Measurements from ENCODE around the gene MNT. TPM values are rescaled to one million over a fixed set of nuclear protein-coding genes. Genes with fewer than 3 reads are reported as not detected.

MNT gene
- total RNA-seq, 1 donor from 2014 or later, result 32.7 TPM

DNA sequence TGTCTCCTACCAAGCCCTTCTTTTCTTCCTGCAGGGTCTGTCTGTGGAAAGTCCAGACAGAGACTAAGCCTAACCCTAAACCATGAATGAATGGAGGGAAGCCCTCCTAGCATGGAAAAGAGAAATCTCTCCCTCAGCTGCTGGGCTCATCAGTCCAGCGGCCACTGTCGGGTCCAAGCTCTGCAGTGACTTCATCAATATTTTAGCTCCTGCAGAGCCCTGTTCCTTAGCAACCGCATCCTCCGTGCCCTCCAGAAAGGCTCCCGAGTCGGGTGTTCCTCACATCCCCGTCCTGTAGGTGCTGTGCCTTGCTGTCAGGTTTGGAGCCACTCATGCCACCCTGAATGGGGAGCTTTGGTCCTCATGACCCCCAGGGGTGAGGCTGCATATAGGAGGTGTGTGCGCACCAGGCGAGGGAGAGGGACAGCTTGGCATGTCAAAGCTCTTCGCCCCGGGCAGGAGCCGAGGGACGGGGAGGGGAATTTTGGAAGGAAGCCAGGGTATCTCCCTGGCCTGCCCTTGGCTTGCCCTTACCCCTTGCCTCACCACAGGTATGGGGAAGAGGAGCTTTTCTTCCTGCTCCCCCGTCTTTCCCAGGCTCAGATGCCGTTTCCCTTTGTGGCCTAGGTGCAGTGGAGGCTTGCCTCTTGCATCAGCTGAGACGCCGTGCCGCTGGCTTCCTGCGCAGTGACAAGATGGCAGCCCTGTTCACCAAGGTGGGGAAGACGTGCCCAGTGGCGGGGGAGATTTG lies 39.7 kb downstream of the MNT start:
- Histone ChIP-seq H3K27ac (no peak overlapping the region), H3K27me3 (no peaks in the 10 kb centered on the region), H3K4me1 (no peaks in the 10 kb centered on the region), H3K4me3 (no peak overlapping the region), H3K36me3 (peaks cover 32% of the 10 kb centered on the region), H3K9me3 (no peaks in the 10 kb centered on the region)
- intact Hi-C loops (cut with DNase I), result no loop called here
- TF ChIP-seq, protein P1, sequence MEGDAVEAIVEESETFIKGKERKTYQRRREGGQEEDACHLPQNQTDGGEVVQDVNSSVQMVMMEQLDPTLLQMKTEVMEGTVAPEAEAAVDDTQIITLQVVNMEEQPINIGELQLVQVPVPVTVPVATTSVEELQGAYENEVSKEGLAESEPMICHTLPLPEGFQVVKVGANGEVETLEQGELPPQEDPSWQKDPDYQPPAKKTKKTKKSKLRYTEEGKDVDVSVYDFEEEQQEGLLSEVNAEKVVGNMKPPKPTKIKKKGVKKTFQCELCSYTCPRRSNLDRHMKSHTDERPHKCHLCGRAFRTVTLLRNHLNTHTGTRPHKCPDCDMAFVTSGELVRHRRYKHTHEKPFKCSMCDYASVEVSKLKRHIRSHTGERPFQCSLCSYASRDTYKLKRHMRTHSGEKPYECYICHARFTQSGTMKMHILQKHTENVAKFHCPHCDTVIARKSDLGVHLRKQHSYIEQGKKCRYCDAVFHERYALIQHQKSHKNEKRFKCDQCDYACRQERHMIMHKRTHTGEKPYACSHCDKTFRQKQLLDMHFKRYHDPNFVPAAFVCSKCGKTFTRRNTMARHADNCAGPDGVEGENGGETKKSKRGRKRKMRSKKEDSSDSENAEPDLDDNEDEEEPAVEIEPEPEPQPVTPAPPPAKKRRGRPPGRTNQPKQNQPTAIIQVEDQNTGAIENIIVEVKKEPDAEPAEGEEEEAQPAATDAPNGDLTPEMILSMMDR (IDR thresholded peaks at IDR 0.05), result no peak
- ATAC-seq, result no peak
- no peak for DNase-seq

DNA sequence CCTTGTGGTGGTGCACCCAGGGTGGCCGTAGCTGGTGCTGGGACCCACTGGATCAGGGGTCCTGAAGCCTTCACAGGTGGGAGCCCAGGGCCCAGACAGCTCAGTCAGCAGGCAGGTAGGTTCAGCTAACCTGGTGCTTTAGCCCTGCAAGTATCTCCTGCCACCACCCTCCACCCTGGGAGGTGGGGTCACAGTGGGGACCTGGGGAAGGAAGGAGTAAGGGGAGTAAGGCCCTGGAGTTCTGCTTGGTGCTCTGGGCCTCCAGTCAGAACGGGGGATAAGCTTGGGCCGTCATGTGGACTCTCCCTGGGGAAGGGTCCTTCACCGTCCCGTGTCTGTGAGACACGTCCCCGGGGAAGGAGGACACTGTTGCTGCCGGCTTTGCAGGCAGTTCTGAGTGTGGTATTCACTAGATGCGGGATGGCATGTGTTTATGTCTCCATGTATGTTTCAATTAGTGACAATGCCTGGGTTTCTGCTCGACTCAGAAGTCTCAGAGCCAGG lies 42.9 kb downstream of the MNT start:
- Histone ChIP-seq H3K9me3 (no peaks in the 10 kb centered on the region), H3K36me3 (peaks cover 4% of the 10 kb centered on the region), H3K27ac (no peak overlapping the region), H3K4me1 (no peaks in the 10 kb centered on the region), H3K27me3 (no peaks in the 10 kb centered on the region), H3K4me3 (no peak overlapping the region)
- intact Hi-C loops (cut with DNase I), result no loop called here
- DNase-seq (no peak), ATAC-seq (no peak)
- TF ChIP-seq, protein P1 (IDR thresholded peaks at IDR 0.05), result no peak

DNA sequence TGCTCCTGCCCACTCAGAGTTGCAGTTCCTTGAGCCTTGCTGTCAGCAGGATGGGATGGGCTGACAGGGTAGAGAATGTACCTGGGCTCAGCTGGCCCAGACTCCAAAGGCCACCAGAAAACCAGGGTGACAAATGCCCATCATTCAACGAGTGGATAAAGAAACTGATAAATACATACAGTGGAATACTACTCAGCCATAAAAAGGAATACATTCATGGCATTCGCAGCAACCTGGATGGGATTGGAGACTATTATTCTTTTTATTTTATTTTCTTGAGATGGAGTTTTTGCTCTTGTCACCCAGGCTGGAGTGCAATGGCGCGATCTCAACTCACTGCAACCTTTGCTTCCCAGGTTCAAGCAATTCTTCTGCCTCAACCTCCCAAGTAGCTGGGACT lies 43.6 kb downstream of the MNT start:
- Histone ChIP-seq H3K9me3 (no peaks in the 10 kb centered on the region), H3K27me3 (no peaks in the 10 kb centered on the region), H3K27ac (no peak overlapping the region), H3K4me3 (no peak overlapping the region), H3K36me3 (no peaks in the 10 kb centered on the region), H3K4me1 (no peaks in the 10 kb centered on the region)
- DNase-seq, result no peak
- TF ChIP-seq, protein P1 (IDR thresholded peaks at IDR 0.05), result no peak
- no peak for ATAC-seq
- intact Hi-C loops (cut with DNase I), result no loop called here

DNA sequence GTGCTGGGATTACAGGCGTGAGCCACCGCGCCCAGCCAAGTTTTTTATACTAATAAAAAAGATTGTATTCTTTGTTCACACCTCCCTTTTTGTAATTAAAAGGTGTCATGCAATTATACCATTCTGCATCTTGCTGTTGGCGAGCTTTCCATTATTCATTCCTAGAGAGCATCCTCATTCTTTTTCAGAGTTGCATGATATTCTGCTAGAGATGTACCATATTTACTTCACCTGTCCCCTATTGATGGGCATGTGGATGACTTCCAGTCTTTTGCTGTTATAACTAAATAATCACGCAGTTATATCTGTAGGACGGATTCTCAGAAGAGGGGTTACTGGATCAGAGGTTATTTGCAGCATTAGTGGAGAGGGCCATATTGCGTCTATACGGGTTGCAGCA lies 46.5 kb downstream of the MNT start:
- H3K27ac ChIP-seq, result no peak overlapping the region
- no peaks in the 10 kb centered on the region for H3K27me3 ChIP-seq
- ATAC-seq (no peak), DNase-seq (no peak)
- TF ChIP-seq, protein P1 (IDR thresholded peaks at IDR 0.05), result no peak
- no peaks in the 10 kb centered on the region for H3K36me3 ChIP-seq
- H3K4me3 ChIP-seq, result no peak overlapping the region
- intact Hi-C loops (cut with DNase I), result no loop called here
- H3K4me1 ChIP-seq, result no peaks in the 10 kb centered on the region
- H3K9me3 ChIP-seq, result no peaks in the 10 kb centered on the region

DNA sequence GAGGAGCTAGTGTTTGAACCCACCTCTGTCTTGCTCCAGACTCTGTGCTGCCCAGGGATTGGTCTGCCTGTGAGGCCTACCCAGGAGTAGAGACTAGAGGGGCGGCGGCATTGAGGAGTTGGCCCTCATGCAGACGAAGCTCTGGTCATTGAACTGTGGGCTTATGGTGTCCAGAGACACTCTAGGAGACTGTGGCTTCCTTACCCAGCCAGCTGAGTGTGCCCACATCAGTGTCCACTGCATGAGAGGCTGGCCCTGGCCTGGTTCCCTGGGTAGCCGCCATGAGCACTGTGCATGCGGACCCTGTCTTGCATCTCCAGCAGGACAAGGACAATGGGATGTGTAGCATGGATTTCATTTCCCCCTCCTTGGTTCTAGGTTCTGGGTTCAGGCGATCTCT lies 49.6 kb downstream of the MNT start:
- TF ChIP-seq, protein P1 (IDR thresholded peaks at IDR 0.05), result no peak
- Histone ChIP-seq H3K4me3 (no peak overlapping the region), H3K27me3 (no peaks in the 10 kb centered on the region), H3K4me1 (peaks cover 3% of the 10 kb centered on the region), H3K27ac (no peak overlapping the region), H3K36me3 (no peaks in the 10 kb centered on the region), H3K9me3 (no peaks in the 10 kb centered on the region)
- no peak for ATAC-seq
- intact Hi-C loops (cut with DNase I), result no loop called here
- DNase-seq, result peak; percentile 39

Data from upper lobe of right lung (tissue), 1 donor.